NT2/D1 (cell line): Measurements from ENCODE around the gene PDZRN3.

ENCODE experiments used
- SUZ12 ChIP-seq: IDR thresholded peaks from 2 replicates; pipeline ENCODE4 v1.6.1; 2011; ENCODE audit not compliant: insufficient read length, insufficient read depth; ENCODE audit errors: extremely low read depth
- YY1 ChIP-seq: IDR thresholded peaks from 2 replicates; pipeline ENCODE4 v1.6.1; 2011; ENCODE audit not compliant: insufficient read length, insufficient read depth
- ZNF274 ChIP-seq: IDR thresholded peaks from 2 replicates; pipeline ENCODE4 v1.6.1; 2011; ENCODE audit warnings: mild to moderate bottlenecking, low read depth, low read length

- TF ChIP-seq YY1: no peak
- TF ChIP-seq ZNF274: no peak
- no peak for TF ChIP-seq SUZ12
Measured at GRCh38 chr3:73485877-73486330, 138.8 kb downstream of the PDZRN3 start.
